ENCODE data around the gene ING4. TPM values are rescaled to one million over a fixed set of nuclear protein-coding genes. Genes with fewer than 3 reads are reported as not detected.

ING4 gene
- total RNA-seq, 1 donor from 2014 or later = 14.4 TPM

DNA sequence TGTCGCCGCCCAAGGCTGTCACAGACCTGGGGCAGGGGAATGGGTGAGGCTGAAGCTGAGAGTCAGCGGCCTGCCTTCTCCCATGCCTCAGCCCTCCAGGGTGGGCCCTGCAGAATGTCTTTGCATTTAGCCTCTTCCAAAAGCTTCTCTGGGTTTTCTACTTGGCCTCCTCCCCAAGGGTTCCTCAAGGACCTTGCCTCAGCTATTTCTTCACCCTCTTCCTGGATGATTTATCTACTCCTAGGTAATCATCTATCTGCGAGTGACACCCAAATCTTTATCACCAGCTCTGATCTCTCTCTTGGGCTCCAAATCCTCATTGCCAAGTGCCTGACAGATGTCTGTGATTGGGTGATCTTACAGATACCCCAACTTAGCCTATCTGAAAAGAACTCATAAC is 22.4 kb downstream of the ING4 start:
- DNase-seq (ENCODE audit: low spot score) (no peak), ATAC-seq (no peak)

DNA sequence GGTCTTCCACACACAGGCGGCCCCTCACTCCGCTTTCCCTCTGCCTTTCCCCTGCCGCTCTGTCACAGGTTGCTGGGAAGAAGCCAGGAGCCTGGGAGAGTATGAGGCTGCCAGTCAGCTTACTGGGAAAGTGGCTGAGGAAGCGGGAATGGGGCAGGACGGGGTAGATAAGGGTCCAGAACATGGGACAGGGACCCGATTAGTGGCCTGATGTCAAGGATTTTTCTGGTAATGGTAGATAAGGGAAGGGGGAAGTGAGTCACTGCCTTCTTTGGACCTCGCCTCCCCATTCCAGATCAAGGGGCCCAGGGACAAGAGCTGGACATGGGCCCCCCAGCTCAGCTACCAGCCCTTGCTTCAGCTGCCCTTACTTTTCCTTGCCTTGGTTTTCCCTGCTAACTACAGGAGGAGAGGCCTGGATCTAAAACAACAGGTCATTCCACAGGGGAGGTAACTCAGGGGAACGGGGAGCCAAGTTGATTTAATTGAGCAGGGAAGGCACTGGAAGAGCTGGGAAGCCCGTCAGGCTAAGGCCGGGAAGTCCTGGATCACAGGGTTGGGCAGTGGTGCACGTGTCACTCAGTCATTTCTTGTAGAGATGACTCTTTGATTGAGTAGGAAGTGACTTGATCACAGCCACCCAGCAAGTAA is 23.6 kb downstream of the ING4 start:
- no peak for DNase-seq (ENCODE audit: low spot score)
- ATAC-seq = no peak

DNA sequence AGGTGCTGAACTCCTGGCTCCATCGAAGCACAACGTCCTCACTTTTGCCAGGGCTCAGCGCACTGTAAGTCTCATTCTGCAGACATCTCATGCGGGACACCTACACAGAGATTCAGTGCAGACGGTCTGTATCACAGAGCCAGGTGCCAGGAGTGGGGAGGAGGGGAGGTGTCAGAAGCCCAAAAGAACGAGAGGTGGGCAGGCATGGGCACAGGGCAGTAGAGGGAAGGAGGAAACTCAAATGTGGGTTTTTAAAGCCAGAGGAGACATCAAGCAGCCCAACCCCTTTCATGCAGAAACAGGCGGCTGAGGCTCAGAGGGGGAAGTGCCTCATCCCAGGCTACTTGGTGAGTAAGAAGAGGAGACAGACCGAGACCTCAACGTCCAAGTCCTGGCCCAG is 24.6 kb downstream of the ING4 start:
- no peak for DNase-seq (ENCODE audit: low spot score)

DNA sequence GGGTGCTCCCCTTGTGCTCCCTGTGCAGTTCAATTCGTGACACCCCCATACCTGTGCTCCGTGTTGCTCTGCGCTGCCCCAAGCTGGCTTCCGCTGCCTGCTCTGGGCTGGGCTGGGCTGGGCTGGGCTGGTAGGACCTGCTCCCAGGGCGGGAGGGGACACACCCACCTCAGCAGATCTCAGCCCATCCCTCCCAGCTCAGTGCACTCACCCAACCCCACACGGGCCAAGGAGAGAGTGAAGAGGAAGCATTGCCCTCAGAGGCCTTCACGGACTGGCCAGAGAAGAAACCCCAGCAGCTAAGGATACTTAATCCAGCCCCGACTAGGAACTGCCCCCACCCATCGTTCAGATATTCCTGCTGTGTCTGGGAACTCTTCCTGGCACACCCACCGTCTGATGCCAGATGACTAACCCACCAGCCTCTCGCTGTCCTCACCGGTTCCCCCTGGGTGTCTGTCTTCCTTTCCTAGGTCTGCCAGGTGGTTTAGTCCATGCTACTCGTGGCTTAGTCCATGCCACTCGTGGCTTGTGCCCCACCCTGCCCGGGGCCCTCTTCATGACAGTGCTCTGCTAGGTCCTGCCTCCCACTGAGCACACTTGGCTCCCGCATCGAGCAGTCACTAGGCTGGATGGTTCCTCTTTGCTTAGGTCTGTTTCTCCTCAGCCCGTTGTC is 26.9 kb downstream of the ING4 start, which contains the start of gene LPAR5:
Gene LPAR5 (minus strand): TSS at position 104 of the 676 bp plus-strand sequence. CDS start 14,711 bp downstream, outside the sequence.
- ATAC-seq (peak; percentile 59), DNase-seq (ENCODE audit: low spot score) (no peak)

More for the DNA sequence above, 24.6 kb downstream of the ING4 start:
- ATAC-seq = no peak

DNA sequence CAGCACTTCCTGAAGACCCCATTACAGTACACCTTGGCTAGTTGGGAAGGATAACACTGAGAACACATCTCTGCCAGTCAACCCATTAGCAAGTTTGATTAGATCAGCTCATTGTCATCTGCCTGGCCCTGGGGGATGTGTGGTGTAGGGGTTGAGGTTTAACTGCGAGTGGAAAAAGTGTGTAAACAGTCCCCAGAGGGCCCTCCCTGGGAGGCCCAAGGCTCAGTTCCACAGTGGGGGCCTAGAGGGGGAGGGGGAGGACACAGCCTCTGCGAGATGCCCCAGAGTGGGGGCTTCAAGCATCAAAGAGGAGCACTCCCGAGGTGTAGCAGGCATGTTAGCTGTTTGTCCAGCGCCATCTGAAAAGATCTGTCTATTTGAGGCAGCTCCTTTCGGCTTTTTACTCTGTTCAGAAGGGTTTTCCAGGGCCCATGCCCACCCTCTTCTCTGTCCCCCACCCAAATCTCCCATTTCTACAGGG is 27.5 kb downstream of the ING4 start:
- ATAC-seq (no peak), DNase-seq (ENCODE audit: low spot score) (no peak)

DNA sequence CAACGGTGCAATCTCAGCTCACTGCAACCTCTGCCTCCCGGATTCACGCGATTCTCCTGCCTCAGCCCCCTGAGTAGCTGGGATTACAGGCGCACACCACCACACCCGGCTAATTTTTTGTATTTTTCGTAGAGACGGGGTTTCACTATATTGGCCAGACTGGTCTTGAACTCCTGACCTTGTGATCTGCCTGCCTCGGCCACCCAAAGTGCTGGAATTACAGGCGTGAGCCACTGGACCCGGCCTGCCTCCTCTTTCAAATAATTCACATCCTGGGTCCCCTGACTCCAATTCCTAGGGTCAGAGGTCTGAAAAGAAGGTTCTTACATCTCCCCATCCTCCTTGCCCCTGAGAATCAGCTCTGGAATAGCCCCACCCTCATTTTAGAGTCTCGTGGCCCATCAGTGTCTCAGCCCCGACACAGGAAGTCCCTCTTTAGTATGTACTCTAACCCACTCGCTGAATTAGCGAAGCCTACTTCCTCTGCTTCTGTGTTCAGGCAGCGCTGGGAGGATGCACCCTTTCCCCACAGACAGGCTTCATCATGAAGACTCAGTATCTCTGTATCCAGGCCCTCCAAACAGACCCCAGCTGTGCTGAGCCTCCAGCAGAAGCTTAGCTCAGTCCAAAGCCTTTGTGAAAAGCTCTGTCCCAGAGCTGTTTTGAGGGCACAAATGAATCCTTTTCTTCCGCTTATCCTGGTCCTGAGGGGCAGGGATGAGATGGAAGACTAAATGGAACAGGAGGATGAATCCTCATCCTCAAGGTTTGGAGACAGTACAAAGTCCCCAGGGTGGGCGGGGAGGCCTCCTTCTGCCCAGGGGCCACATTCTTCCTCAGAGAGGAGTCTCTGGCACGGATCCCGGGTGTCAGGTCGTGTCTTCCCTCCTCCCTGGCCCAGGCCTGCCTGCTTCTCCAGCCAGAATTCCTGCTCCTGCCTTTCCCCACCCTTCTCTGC is 30.6 kb downstream of the ING4 start:
- ATAC-seq (peak; percentile 67), DNase-seq (ENCODE audit: low spot score) (no peak)

DNA sequence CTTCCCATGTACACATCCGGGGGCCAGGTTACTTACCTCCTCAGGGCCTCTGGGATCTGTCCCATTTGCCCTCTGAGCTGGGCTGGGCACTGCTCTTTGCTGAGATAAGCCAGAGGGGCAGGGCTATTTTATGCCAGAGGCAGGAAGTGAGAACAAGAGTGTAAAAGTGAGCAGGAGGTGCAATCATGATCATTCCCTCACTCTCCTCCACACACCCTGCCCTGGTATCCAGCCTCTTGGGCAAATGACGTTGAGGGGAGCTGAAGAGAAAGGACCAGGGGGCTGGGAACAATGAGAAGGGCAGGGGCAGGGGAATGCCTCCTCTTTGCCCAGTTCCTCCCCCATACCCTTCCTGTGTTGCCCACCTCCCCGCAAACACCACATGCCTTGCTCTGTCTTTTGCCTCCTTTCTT is 31.4 kb downstream of the ING4 start:
- DNase-seq (ENCODE audit: low spot score) (no peak), ATAC-seq (peak; percentile 41)

DNA sequence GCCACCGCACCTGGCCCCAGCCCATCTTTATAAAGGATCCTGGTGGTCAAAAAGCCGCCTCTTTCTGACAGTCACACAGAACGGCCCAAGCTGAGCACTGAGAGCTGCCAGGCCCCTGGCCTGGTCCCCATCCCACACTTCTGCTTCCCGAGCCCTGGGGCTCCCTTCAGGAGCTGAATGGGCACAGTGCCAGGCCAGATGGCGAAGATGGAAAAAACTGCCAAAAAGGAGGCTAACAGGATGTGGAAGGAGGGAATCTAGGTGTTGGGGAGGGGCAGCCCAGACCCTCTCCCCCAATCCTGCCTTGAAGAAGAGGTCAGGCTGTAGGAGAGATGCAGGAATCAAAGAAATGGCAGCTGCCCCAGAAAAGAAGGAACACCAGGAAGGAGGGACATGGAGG is 32.2 kb downstream of the ING4 start:
- DNase-seq (ENCODE audit: low spot score) = no peak
- no peak for ATAC-seq

DNA sequence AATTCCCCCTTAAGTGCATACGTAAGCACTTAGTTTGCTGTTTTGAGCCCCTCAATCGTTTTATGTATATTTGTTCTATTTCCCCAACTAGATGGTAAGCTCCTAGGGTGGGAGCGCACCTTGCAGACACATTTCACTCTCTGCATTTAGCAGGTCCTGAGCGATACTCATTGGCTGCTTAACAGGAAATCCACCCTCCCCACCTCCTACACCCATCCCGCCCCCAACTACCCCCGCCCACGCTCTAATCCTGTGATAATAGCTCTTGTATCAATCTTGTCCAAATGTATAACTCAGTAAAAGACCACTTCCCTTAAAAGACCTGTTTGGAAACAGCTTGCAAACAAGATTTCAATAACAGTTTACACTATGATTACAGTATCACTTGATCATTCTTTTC is 35.3 kb downstream of the ING4 start:
- DNase-seq (ENCODE audit: low spot score) (no peak), ATAC-seq (no peak)

DNA sequence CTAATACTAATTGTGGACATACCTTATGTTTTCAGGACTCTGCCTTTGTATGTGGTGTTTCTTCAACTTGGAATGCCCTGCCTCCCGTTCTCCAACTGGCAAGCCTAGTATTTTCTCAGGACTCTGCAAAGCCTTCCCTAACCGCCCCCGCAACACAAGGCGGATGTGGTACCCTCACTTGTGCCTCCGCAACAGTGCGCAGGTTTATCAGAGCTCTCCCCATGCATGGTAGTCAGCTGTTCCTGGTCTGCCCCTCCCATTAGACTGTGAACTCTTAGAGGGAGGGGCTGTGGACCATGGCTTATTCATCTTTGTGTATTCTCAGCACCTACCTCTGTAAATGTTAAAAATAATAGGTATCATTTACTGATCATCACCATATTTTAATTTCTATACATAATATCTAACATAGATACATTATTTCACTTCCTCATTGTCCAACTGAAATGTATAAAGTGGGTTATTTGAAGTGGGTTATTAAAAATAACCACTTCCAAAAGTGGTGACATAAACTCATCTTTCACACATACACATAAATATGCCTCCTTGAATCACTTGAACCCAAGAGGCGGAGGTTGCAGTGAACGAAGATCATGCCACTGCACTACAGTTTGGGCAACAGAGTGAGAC is 36.1 kb downstream of the ING4 start:
- ATAC-seq (no peak), DNase-seq (ENCODE audit: low spot score) (no peak)

DNA sequence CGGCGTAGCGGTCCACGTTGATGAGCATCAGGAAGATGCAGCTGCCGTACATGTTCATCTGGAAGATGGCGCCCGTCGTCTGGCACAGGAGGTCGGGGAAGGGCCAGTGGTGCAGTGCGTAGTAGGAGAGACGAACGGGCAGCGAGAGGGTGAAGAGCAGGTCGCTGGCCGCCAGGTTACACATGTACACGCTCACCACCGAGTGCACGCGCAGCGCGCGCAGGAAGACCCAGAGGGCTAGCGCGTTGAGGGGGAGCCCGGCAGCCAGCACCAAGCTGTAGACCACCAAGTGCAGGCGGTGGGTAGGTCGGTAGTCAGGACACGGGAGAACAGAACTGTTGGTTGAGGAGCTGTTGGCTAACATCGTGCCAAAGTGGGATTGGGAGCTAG is 42.0 kb downstream of the ING4 start:
- DNase-seq (ENCODE audit: low spot score) (no peak), ATAC-seq (no peak)

DNA sequence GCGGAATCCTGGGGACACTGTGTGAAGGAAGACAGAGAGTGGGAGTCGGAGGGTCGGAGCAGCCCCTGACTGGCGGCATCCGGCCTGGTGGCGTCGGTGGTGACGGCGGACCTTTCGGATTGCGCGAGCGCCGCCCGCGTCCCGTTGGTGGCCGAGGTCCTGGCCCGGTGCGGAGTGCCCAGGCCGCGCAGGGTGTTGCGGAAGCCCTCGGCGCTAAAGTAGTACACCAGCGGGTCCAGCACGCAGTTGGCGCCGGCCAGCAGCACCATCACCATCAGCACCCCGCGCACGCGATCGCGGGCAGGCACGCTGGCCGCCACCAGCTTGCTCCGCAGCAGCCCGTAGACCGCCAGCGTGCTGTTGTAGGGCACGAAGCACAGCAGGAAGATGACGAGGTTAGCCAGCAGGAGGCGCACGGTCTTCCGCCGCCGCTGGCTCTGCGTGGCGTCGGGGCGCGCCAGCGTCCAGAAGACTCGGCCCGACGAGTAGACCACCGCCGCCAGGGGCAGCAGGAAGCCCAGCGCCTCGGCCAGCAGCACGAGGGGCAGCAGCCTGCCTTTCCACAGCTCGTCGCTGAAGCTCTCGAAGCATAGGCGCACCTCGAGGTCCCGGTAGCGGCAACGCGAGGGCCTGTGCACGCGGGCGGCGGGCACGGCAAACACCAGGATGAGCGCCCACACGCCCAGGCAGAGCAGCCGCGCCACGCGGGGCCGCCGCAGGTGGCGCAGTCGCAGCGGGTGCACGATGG is 42.6 kb downstream of the ING4 start:
- DNase-seq (ENCODE audit: low spot score) (no peak), ATAC-seq (peak; percentile 43)

DNA sequence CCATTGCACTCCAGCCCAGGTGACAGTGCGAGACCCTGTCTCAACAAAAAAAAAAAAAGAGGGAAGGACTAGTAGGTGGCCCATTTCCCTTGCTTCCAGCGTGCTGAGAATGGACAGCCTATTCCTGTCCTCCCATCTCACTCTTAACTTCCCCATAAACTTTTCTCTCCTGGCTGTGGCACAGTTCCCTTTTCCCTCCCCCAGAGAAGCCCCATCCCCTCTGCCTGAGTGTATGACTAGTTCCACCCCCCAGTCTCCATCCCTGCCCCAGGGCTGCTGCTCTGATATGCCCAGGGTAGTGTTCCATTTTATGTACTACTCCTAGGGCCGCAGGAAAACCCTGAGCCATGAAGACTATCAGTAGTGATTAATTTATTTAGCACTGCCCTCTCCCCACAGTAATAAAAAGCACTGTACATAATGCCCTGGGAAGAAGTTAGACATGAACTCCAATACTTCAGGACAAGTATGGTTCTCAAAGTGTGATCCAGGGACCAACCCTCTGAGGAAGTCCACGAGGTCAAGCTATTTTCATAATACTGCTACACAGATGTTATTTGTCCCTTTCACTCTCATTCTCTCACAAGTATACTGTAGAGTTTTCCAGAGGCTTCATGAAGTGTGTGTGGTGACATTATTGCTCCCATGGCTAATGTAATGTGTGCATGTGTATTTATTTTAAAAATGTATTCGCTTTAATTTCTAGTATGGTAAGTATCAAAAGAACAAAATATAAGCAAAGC is 44.3 kb downstream of the ING4 start:
- ATAC-seq = no peak
- no peak for DNase-seq (ENCODE audit: low spot score)

DNA sequence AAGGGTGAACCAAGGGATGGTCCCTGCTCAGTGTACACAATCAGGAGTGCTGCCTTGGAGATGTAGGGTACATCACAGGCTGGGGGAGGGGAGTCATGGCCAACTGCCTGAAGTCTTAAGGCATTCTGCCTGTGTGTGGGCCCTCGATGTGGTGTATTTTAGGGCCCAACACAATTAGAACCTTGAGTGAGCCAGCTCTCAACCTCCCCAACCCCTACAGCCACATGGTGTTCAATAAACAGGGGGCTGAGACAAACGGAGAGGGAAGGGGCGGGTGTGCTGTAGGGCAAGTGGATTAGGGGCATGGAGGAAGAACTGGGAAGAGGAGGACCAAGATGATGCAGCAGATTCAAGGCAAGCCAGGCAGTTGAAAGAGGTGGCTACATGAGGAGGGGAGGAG is 47.1 kb downstream of the ING4 start:
- DNase-seq (ENCODE audit: low spot score) = no peak
- ATAC-seq = no peak

DNA sequence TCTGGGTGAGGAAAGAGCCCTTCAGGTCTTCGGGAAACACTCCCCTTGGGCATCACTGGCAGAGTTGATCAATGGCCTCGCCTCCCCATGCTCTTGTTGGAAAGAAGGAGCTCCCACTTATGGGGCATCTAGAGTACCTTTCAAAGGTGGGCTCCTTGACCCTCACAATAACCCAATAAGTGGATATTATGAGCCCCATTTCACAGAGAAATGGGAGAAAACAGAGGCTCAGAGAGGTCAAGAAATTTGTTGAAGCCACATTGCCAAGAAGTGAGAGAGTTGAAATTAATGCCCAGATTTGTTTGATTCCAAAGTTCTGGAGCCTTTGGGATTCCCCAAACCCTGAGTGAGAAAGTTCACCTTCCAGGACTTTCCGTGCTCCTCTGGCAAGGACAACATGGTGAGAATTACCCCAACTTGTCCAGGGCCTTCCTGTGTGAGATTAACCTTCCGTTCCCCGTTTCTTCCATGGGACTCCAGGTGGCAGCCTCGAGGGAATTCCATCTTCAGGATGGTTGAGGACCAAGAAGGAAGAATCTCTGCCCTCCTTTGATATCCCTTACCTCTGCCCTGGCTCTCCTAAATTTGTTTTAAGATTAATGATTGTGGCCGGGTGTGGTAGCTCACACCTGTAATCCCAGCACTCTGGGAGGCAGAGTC is 48.3 kb downstream of the ING4 start:
- ATAC-seq = peak; percentile 7
- DNase-seq (ENCODE audit: low spot score) = no peak

DNA sequence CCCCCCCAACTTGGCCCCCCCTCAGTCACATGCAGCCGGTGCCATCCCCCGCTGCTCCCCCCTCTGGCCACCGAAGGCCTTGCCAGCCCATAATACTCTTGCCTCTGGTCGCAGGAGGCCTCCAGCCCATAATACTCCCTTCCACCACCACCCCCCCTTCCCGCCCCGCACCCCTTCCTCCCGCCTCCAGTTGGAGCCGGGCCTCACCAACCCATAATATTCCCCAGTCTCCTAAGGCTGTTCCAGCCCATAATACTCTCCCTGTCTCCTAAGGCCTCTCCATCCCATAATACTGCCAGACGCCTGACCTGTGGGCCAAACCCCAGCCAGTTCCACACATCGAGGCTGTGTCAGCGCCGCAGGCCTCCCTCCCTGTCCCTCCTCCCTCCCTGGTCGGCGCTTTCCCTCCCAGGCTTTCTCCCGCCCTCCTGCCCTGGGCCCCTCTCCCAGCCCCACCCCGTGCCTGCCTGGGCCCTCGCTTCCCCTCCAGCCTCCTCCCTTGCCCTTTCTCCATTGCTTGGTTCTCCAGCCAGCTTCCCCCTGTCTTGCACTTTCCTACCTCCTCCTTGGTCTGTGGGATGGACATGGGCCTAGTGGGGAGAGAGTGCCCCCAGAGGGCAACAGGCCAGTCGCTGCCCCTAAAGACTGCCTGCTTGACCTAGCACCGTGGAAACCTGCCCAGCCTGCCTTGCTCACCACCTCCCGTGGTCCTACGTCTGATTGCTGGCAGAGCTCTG is 49.0 kb downstream of the ING4 start:
- DNase-seq (ENCODE audit: low spot score) = peak; percentile 86
- peak; percentile 82 for ATAC-seq

DNA sequence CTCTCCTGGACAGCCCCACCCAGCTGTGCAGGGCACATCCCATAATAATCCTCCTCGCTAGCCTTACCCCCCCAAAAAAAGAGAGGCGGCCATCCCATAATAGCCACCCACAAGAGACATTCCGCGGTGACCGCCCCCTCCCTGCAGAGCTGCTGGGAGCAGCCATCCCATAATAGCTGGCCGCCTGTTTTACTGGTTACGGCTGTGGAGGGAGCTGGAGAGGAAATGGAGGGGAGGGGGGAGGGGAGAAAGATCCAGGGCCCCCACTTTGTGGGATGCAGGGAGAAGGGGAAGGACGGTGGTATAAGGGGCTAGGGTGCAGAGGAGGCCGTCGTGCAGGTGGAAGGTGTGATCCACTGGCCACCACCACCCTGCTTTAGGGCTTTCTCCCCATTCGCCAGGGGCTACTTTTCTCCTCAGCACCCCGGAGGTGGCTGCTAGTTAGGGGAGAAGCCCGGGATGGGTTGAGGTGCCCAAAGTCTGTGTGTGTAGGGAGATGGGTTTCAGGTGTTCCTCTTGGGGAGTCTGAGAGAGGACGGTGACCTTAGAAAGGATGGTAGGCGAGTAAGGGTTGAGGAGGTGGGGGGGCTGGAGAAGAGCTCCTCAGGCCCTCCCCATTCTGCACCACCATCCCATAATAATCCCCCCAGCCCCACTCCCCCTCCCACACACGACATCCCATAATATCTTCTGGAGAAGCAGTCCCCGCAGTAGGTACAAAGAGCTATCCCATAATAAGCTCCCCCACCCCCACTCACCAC is 49.7 kb downstream of the ING4 start:
- peak; percentile 0 for ATAC-seq
- DNase-seq (ENCODE audit: low spot score) = peak; percentile 56

DNA sequence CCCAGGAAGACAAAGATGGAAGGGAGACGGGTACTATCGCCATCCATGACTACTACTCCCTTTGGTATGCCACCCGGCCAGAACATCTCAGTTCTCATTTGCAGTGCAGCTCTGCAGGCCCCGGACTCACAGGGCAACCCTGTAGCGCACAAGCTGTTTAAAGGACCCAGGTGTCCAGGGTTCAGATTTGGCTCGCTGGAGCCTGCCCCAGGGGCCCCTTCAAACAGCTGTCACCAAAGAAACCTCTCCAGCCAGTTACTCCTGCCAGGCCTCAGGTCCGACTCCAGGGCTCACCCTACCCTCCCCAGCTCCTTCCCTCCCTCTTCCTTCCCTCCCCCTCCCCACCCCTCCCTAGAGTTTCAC is 50.3 kb downstream of the ING4 start:
- no peak for ATAC-seq

More for the DNA sequence above, 50.3 kb downstream of the ING4 start:
- no peak for DNase-seq (ENCODE audit: low spot score)
